Panc1 (cell line): ENCODE results near the gene GLI1. TPM values are rescaled to one million over a fixed set of nuclear protein-coding genes. Genes with fewer than 3 reads are reported as not detected.

Source experiments
- ATAC-seq: fragments of 200-7000 bp; cut with Tn5 transposase; 2 replicates; pipeline ENCODE4 v1.9.1; 2020; ENCODE audit warnings: mild to moderate bottlenecking, moderate library complexity
- BruUV-seq: library from RNA; stranded (reverse); fragments of 400-500 nt; replicated peaks from 2 replicates; lab custom pipeline; 2021; lab: Mats Ljungman, UMichigan
- CTCF ChIA-PET: fragments of 300-600 bp; sonication (Branson Sonifier 250); formaldehyde crosslinking; loops from one replicate; lab custom pipeline; 2022; ENCODE audit warnings: antibody characterized with exemption; lab: Charles Lee
- POLR2A ChIA-PET: fragments of 300-600 bp; sonication (Branson Sonifier 250); formaldehyde crosslinking; loops from one replicate; lab custom pipeline; 2022; ENCODE audit warnings: antibody characterized with exemption; lab: Charles Lee
- DNase-seq: peaks from one replicate; pipeline ENCODE4 v3.0.0-alpha.2; 2010; ENCODE audit warnings: low read depth, low spot score
- H3K27ac ChIP-seq: 2 replicates; pipeline ENCODE4 v1.5.1; 2011; ENCODE audit warnings: mild to moderate bottlenecking, low read length, inconsistent platforms
- H3K27me3 ChIP-seq: fragments of 200-500 bp; sonication (Bioruptor generic); 2 replicates; pipeline ENCODE4 v1.6.0; 2014; ENCODE audit warnings: low read length, inconsistent platforms; ENCODE audit not compliant: control insufficient read depth, insufficient read depth
- H3K36me3 ChIP-seq: fragments of 200-500 bp; sonication (Bioruptor generic); 2 replicates; pipeline ENCODE4 v1.5.1; 2014; ENCODE audit warnings: inconsistent platforms, mild to moderate bottlenecking, low read length, moderate library complexity; ENCODE audit not compliant: control insufficient read depth, insufficient read depth
- H3K4me1 ChIP-seq: 2 replicates; pipeline ENCODE4 v1.5.1; 2011; ENCODE audit warnings: inconsistent platforms, mild to moderate bottlenecking, low read length, moderate library complexity; ENCODE audit not compliant: control insufficient read depth, insufficient read depth
- H3K4me3 ChIP-seq, 2 experiments: 2 replicates each; pipeline ENCODE4 v1.5.1; 2011 to 2012; ENCODE audit warnings: low read depth in 2 of 2, low read length in 2 of 2, mild to moderate bottlenecking in 2 of 2, inconsistent platforms in 1 of 2, moderate library complexity in 1 of 2
- H3K9me3 ChIP-seq: fragments of 200-500 bp; sonication (Bioruptor generic); 2 replicates; pipeline ENCODE4 v1.5.1; 2014; ENCODE audit warnings: low read depth, mild to moderate bottlenecking, inconsistent platforms, low read length, moderate library complexity; ENCODE audit not compliant: control insufficient read depth, insufficient read depth
- POLR2AphosphoS5 ChIP-seq: IDR thresholded peaks from 2 replicates; pipeline ENCODE4 v1.6.1; 2012; ENCODE audit warnings: mild to moderate bottlenecking, low read depth, low read length, moderate library complexity
- SIN3A ChIP-seq: IDR thresholded peaks from 2 replicates; pipeline ENCODE4 v1.6.1; 2012; ENCODE audit warnings: low read depth, mild to moderate bottlenecking, low read length, moderate library complexity, borderline replicate concordance; ENCODE audit not compliant: insufficient read depth
- TCF7L2 ChIP-seq: IDR thresholded peaks from 2 replicates; pipeline ENCODE4 v1.6.1; 2011; ENCODE audit warnings: mild to moderate bottlenecking, low read depth, low read length, inconsistent platforms
- in situ Hi-C: cut with HindIII; loops from 2 replicates; pipeline ENCODE4 v1.10.0; 2016; ENCODE audit warnings: low sequenced_read_pairs, low pct_unique_long_range_greater_than_20kb
- intact Hi-C: fragments of 100-400 bp; cut with micrococcal nuclease; formaldehyde crosslinking; loops from one replicate; pipeline ENCODE4 v1.10.0; 2022; ENCODE audit not compliant: unreplicated experiment
- total RNA-seq: library from RNA; stranded (reverse); gene quantifications from one replicate; pipeline ENCODE4 v1.2.1, GENCODE V29; 2021; ENCODE audit not compliant: unreplicated experiment
- TF ChIP-seq, protein P1 (sequence below), 2 experiments: IDR thresholded peaks; 2 replicates each; pipeline ENCODE4 v1.6.1; 2011 to 2012; ENCODE audit warnings: low read depth in 2 of 2, control low read depth in 1 of 2, low read length in 1 of 2, mild to moderate bottlenecking in 1 of 2, moderate library complexity in 1 of 2; ENCODE audit not compliant: insufficient read depth in 1 of 2
- TF ChIP-seq, protein P2 (sequence below): fragments of 450-650 bp; IDR thresholded peaks from 2 replicates; pipeline ENCODE4 v1.5.1; 2017; ENCODE audit warnings: mild to moderate bottlenecking

Gene GLI1
- total RNA-seq, 1 experiment from 2014 or later = 6.5 TPM

DNA sequence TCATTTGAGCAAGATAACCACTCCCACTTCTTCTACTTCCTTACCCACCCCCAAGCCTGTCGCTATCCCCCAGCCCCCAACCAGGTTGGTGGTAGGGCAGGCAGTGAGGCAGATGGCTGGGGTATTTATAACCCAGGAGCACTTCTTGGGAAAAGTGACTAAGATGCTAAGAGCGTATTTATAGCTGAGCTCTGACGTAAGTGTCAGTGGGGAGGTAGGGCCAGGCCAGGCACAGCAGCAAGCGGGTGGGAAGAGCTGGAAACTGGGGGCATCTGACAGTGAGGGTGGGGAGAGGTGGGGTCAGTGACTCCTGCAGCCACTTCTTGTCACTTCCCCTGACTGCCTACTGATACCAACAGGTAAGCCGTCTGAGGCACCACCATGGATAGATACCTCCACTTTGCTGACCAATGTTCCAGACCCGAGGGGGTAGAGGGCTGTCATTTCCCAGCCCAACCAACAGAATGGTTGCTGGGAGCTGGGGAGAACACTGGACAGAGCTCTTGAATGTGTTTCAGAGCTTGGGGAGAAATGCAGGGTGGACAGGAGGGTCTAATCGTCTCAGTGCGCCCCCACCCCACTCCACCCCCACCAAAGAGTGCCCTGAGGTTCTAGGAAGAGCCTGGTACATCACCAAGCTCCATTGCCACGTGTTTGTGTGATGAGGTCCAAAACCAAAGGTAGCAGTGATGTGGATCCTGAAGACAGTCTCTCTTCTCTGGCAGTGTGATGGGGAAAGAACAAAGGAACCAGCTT is 7.2 kb upstream of the GLI1 start:
- in situ Hi-C loops = no loop called here
- no peaks in the 10 kb centered on the region for H3K9me3 ChIP-seq
- intact Hi-C loops = loop anchor here (2.0 to 5.0 kb wide), 2 partner anchors 146 to 190 kb away; no protein-coding TSS in a partner anchor
- no peaks in the 10 kb centered on the region for H3K4me1 ChIP-seq
- ChIA-PET CTCF (interaction anchor here (0.6 to 3.2 kb wide), 12 partner anchors 10 to 239 kb away, joined by 3 to 54 read pairs (median 3); partner anchors contain the start of gene STAC3), POLR2A (interaction anchor here (0.6 kb wide), 1 partner anchor 192 kb away, joined by 3 read pairs; no protein-coding TSS in a partner anchor)
- BruUV-seq = no TSS peak
- TF ChIP-seq, protein P1, sequence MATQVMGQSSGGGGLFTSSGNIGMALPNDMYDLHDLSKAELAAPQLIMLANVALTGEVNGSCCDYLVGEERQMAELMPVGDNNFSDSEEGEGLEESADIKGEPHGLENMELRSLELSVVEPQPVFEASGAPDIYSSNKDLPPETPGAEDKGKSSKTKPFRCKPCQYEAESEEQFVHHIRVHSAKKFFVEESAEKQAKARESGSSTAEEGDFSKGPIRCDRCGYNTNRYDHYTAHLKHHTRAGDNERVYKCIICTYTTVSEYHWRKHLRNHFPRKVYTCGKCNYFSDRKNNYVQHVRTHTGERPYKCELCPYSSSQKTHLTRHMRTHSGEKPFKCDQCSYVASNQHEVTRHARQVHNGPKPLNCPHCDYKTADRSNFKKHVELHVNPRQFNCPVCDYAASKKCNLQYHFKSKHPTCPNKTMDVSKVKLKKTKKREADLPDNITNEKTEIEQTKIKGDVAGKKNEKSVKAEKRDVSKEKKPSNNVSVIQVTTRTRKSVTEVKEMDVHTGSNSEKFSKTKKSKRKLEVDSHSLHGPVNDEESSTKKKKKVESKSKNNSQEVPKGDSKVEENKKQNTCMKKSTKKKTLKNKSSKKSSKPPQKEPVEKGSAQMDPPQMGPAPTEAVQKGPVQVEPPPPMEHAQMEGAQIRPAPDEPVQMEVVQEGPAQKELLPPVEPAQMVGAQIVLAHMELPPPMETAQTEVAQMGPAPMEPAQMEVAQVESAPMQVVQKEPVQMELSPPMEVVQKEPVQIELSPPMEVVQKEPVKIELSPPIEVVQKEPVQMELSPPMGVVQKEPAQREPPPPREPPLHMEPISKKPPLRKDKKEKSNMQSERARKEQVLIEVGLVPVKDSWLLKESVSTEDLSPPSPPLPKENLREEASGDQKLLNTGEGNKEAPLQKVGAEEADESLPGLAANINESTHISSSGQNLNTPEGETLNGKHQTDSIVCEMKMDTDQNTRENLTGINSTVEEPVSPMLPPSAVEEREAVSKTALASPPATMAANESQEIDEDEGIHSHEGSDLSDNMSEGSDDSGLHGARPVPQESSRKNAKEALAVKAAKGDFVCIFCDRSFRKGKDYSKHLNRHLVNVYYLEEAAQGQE (IDR thresholded peaks at IDR 0.05; ENCODE audit: insufficient read depth in 1 of 2, low read depth in 2 of 2, low read length in 1 of 2) = no peak
- TF ChIP-seq TCF7L2 (no peak), POLR2AphosphoS5 (no peak), SIN3A (no peak)
- TF ChIP-seq, protein P2, sequence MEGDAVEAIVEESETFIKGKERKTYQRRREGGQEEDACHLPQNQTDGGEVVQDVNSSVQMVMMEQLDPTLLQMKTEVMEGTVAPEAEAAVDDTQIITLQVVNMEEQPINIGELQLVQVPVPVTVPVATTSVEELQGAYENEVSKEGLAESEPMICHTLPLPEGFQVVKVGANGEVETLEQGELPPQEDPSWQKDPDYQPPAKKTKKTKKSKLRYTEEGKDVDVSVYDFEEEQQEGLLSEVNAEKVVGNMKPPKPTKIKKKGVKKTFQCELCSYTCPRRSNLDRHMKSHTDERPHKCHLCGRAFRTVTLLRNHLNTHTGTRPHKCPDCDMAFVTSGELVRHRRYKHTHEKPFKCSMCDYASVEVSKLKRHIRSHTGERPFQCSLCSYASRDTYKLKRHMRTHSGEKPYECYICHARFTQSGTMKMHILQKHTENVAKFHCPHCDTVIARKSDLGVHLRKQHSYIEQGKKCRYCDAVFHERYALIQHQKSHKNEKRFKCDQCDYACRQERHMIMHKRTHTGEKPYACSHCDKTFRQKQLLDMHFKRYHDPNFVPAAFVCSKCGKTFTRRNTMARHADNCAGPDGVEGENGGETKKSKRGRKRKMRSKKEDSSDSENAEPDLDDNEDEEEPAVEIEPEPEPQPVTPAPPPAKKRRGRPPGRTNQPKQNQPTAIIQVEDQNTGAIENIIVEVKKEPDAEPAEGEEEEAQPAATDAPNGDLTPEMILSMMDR = no peak
- H3K27me3 ChIP-seq = no peaks in the 10 kb centered on the region
- H3K36me3 ChIP-seq = no peaks in the 10 kb centered on the region
- ATAC-seq = peak; percentile 17; the same call in 1 of the 2 replicates
- no peak overlapping the region for H3K4me3 ChIP-seq
- no peak overlapping the region for H3K27ac ChIP-seq
- no peak for DNase-seq

DNA sequence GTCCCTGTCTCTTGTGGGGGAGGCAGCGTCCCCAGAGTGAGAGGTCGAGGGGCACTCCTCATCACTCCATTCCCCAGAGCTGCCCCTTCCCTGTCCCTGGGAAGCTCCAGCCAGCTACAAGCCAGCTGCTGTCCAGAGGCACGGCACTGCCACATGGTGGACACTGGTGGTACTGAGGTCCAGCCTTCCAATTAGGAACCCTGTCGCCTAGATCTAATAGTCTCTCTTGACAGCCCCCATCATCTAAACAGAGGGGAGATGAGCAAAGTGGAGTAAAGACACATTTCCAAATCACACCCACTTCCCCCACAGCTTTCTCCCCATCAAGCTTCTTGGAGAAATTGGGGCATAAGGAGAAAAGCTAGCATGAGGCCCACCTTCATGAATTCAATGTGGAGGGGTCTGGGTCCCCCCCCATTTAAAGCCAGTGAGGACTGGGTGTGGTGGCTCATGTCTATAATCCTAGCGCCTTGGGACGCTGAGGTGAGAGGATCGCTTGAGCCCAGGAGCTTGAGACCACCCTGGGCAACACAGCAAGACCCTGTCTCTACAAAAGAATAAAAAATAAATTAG is 6.6 kb upstream of the GLI1 start:
- peak; percentile 86 for ATAC-seq
- no TSS peak for BruUV-seq
- H3K4me3 ChIP-seq = no peak overlapping the region
- H3K36me3 ChIP-seq = no peaks in the 10 kb centered on the region
- no peaks in the 10 kb centered on the region for H3K9me3 ChIP-seq
- H3K4me1 ChIP-seq = no peaks in the 10 kb centered on the region
- ChIA-PET POLR2A (interaction anchor here (0.6 kb wide), 1 partner anchor 193 kb away, joined by 3 read pairs; no protein-coding TSS in a partner anchor), CTCF (interaction anchor here (0.6 to 3.2 kb wide), 14 partner anchors 9 to 240 kb away, joined by 3 to 54 read pairs (median 3); partner anchors contain the start of gene STAC3)
- intact Hi-C loops = loop anchor here (2.0 to 5.0 kb wide), 2 partner anchors 146 to 191 kb away; no protein-coding TSS in a partner anchor
- in situ Hi-C loops = no loop called here
- H3K27ac ChIP-seq = no peak overlapping the region
- TF ChIP-seq, protein P2 = peak; percentile 96
- TF ChIP-seq TCF7L2 (no peak), POLR2AphosphoS5 (no peak), SIN3A (no peak)
- TF ChIP-seq, protein P1 (IDR thresholded peaks at IDR 0.05; ENCODE audit: insufficient read depth in 1 of 2, low read depth in 2 of 2, low read length in 1 of 2) = peak in 1 of 2 experiments; percentile 49; a peak in 1 of 4 replicates
- no peak for DNase-seq
- no peaks in the 10 kb centered on the region for H3K27me3 ChIP-seq
